Measurements from ENCODE around the gene GAS5. TPM values are rescaled to one million over a fixed set of nuclear protein-coding genes. Genes with fewer than 3 reads are reported as not detected.

The GAS5 gene
- total RNA-seq = 100 to 1,000 TPM; 311 to 461 (median 384) TPM

DNA sequence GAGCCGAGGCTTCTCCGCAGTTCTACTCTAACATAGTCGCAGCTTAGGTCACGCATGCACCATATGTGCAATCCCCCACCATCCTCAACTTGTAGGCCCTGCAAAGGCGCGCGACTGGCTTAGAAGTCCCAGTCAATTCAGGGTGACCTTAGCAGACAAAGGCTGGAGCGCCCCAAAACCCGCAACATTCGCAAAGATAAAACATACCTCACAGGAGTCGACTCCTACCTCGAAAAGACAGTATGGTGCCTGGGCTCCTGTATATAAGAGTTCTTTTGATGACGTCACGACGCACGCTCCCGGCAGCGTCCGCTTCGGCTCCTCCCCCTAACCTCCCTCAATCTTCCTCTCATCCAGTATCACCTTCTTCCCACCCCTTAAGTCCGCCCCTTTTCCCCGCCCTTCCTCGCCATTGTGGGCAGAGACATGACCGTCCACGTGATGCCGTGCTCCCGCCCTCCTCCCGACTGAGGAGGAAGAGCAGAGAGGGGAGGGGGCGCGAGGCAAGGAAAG is at the start of gene GAS5:
GAS5 (minus strand) TSS at position 237 of the 513 bp plus-strand sequence.
- peak within 1 kb of the TSS; percentile 69 for H3K4me3 ChIP-seq (ENCODE audit: low read depth, poor library complexity, severe bottlenecking)
- peak in 1 of 2 donors; percentile 64 for TF ChIP-seq POLR2A (IDR thresholded peaks at IDR 0.05)
- TF ChIP-seq, protein P1, sequence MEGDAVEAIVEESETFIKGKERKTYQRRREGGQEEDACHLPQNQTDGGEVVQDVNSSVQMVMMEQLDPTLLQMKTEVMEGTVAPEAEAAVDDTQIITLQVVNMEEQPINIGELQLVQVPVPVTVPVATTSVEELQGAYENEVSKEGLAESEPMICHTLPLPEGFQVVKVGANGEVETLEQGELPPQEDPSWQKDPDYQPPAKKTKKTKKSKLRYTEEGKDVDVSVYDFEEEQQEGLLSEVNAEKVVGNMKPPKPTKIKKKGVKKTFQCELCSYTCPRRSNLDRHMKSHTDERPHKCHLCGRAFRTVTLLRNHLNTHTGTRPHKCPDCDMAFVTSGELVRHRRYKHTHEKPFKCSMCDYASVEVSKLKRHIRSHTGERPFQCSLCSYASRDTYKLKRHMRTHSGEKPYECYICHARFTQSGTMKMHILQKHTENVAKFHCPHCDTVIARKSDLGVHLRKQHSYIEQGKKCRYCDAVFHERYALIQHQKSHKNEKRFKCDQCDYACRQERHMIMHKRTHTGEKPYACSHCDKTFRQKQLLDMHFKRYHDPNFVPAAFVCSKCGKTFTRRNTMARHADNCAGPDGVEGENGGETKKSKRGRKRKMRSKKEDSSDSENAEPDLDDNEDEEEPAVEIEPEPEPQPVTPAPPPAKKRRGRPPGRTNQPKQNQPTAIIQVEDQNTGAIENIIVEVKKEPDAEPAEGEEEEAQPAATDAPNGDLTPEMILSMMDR (IDR thresholded peaks at IDR 0.05) = no peak
- WGBS, 2 donors = 0 to 1% methylated on average over 30 of the region's 30 CpGs
- peak; percentile 100 for DNase-seq (ENCODE audit: low spot score in 2 of 2)
- intact Hi-C loops (cut with DNase I; ENCODE audit: low total_unique reads) = no loop called here

DNA sequence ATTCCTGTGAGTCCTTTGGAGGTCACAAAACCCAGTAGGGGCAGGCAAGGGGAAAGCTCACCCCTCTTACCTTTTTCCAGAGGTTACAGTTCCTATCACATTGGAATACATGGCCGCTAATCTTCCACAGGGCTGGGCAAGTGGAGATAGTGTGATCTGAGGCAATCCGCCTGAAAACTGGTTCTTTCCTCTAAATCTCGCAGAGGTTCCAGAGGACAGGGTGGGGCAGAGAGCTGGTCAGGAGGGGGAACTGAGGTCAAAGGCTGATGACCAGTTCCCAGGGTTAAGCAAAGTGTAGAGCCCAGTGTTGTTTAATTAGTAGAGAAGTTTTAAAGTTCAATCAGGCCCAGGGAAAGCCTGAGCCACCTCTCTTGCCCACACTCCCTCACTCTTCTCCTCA is 49.4 kb upstream of the GAS5 start, which contains the start of gene SERPINC1:
SERPINC1 (minus strand) TSS at position 179 of the 400 bp plus-strand sequence; CDS start at position 111, 68 bp downstream.
- WGBS, 2 donors = 81 to 97% methylated on average over 3 of the region's 3 CpGs
- H3K4me3 ChIP-seq (ENCODE audit: low read depth, poor library complexity, severe bottlenecking) = no peak within 1 kb of the TSS
- intact Hi-C loops (cut with DNase I; ENCODE audit: low total_unique reads) = no loop called here
- no peak for TF ChIP-seq POLR2A (IDR thresholded peaks at IDR 0.05)
- TF ChIP-seq, protein P1 (IDR thresholded peaks at IDR 0.05) = no peak
- no peak for DNase-seq (ENCODE audit: low spot score in 2 of 2)

DNA sequence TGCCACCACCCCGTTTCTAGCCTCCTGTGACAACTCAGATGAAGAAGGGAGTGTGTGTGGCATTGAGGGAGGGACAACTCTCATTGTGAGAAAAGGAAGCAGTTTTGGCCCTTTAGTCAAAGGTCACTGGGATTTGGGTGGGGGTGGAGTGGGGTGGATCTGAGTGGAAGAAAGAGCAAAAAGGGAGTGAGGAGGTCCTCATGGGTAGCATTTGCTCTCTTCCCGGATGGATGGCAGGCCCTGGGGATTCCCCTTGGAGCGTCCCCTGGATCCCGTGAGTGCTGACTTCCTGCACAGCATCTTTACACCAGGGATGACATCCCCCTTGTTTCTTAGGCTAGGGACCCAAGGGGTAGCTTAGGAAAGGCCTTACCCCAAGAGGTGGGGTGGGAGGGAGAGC is 48.9 kb upstream of the GAS5 start:
- no peak for DNase-seq (ENCODE audit: low spot score in 2 of 2)
- TF ChIP-seq POLR2A (IDR thresholded peaks at IDR 0.05) = no peak
- TF ChIP-seq, protein P1 (IDR thresholded peaks at IDR 0.05) = no peak
- intact Hi-C loops (cut with DNase I; ENCODE audit: low total_unique reads) = no loop called here
- 81 to 83% methylated on average over 4 of the region's 4 CpGs for WGBS, 2 donors
- H3K4me3 ChIP-seq (ENCODE audit: low read depth, poor library complexity, severe bottlenecking) = no peak overlapping the region

DNA sequence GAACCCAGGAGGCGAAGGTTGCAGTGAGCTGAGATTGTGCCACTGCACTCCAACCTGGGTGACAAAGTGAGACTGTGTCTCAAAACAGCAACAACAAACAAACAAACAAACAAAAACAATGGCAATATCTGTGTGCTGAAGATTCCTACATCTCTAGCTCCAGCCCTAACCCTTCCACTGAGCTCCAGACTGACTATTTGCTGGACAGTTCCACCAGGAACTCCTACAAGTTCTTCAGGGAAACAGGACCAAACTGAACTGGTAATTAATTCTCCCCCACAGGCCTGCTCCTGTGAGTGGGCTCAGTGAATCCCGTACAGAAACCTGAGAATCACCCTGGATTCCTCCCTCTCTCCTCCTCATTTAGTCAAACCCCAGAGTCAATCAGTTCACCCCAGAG is 47.8 kb upstream of the GAS5 start:
- TF ChIP-seq POLR2A (IDR thresholded peaks at IDR 0.05) = no peak
- TF ChIP-seq, protein P1 (IDR thresholded peaks at IDR 0.05) = no peak
- H3K4me3 ChIP-seq (ENCODE audit: low read depth, poor library complexity, severe bottlenecking) = no peak overlapping the region
- WGBS, 2 donors = 71 to 86% methylated on average over 2 of the region's 2 CpGs
- intact Hi-C loops (cut with DNase I; ENCODE audit: low total_unique reads) = no loop called here
- DNase-seq (ENCODE audit: low spot score in 2 of 2) = no peak

DNA sequence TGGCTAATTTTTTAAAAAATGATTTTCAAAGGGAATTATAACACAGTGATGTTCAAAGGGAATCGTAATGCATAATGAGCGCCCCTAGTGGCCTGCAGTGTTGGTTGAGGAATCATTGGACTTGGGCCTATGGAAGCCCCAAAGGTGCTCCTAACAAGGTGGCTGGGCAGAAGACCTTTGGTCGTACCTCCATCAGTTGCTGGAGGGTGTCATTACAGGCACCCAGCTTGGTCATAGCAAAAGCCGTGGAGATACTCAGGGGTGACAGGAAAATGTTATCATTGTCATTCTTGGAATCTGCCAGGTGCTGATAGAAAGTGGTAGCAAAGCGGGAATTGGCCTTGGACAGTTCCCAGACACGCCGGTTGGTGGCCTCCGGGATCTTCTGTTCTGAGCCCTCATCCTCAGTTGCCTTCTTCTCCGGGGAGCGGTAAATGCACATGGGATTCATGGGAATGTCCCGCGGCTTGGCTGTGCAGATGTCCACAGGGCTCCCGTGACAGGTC is 46.6 kb upstream of the GAS5 start:
- WGBS, 2 donors = 86 to 89% methylated on average over 13 of the region's 13 CpGs
- intact Hi-C loops (cut with DNase I; ENCODE audit: low total_unique reads) = no loop called here
- H3K4me3 ChIP-seq (ENCODE audit: low read depth, poor library complexity, severe bottlenecking) = no peak overlapping the region
- DNase-seq (ENCODE audit: low spot score in 2 of 2) = no peak
- TF ChIP-seq POLR2A (IDR thresholded peaks at IDR 0.05) = no peak
- TF ChIP-seq, protein P1 (IDR thresholded peaks at IDR 0.05) = no peak

DNA sequence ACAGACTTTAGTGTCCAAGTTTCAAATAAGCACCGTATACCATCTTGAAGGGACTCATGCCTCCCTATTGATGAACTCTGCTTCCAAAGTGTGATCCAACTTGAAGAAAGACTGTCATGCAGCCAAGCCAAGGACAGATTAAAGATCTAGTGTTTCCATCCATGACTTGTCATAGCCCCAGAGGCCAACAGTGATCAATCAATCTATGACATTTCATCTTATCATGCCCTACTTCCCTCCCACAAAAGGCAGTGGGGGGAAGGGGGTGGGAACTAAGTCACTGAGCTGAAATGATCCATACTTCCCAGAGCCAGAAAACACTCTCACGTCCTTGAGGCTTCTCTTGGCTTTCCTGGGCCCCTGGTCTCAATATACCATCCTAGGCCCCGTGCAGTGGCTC is 45.3 kb upstream of the GAS5 start:
- intact Hi-C loops (cut with DNase I; ENCODE audit: low total_unique reads) = no loop called here
- H3K4me3 ChIP-seq (ENCODE audit: low read depth, poor library complexity, severe bottlenecking) = no peak overlapping the region
- no peak for TF ChIP-seq POLR2A (IDR thresholded peaks at IDR 0.05)
- TF ChIP-seq, protein P1 (IDR thresholded peaks at IDR 0.05) = no peak
- 86 to 100% methylated on average over 3 of the region's 3 CpGs for WGBS, 2 donors
- no peak for DNase-seq (ENCODE audit: low spot score in 2 of 2)

Measured in lower leg skin (tissue), 4 donors.